ENCODE results near the gene MIER1. TPM values are rescaled to one million over a fixed set of nuclear protein-coding genes. Genes with fewer than 3 reads are reported as not detected.

Gene MIER1
- total RNA-seq, 1 experiment from 2014 or later, result 33.7 TPM

- no peak for DNase-seq (ENCODE audit: low read depth, low spot score)
- intact Hi-C loops (cut with micrococcal nuclease; ENCODE audit: unreplicated experiment), result no loop called here
These were observed 7.3 kb upstream of the MIER1 start for GRCh38 chr1:66917476-66917875.

GRCh38 chr1:66919063-66919462, 5.7 kb upstream of the MIER1 start:
- Histone ChIP-seq H3K4me3 (ENCODE audit: low read depth in 2 of 2, low read length in 2 of 2) (no peak overlapping the region), H3K36me3 (ENCODE audit: control insufficient read depth, insufficient read depth, low read length) (no peaks in the 10 kb centered on the region), H3K27ac (ENCODE audit: low read length) (no peak overlapping the region), H3K9me3 (ENCODE audit: control insufficient read depth, insufficient read depth, low read depth, low read length) (no peaks in the 10 kb centered on the region), H3K4me1 (ENCODE audit: control insufficient read depth, insufficient read depth, low read length) (peaks cover 10% of the 10 kb centered on the region), H3K27me3 (ENCODE audit: control insufficient read depth, insufficient read depth, low read length) (no peaks in the 10 kb centered on the region)
- TF ChIP-seq TCF7L2 (IDR thresholded peaks at IDR 0.05; ENCODE audit: low read depth, low read length), result no peak
- no peak for TF ChIP-seq REST (IDR thresholded peaks at IDR 0.05; ENCODE audit: insufficient read depth in 1 of 2, low read depth in 2 of 2, low read length in 1 of 2)
- TF ChIP-seq SIN3A (IDR thresholded peaks at IDR 0.05; ENCODE audit: borderline replicate concordance, insufficient read depth, low read depth, low read length), result no peak
- TF ChIP-seq CTCF (IDR thresholded peaks at IDR 0.05), result no peak
- no peak for TF ChIP-seq POLR2AphosphoS5 (IDR thresholded peaks at IDR 0.05; ENCODE audit: low read depth, low read length)
- in situ Hi-C loops (cut with HindIII; ENCODE audit: low pct_unique_long_range_greater_than_20kb, low sequenced_read_pairs) (no loop called here), intact Hi-C loops (cut with micrococcal nuclease; ENCODE audit: unreplicated experiment) (no loop called here)
- ATAC-seq (no peak), DNase-seq (ENCODE audit: low read depth, low spot score) (no peak)
- no TSS peak for BruUV-seq (replicated peaks)
- CTCF ChIA-PET, result no interaction called here
- POLR2A ChIA-PET, result no interaction called here

More at GRCh38 chr1:66917476-66917875, 7.3 kb upstream of the MIER1 start:
- CTCF ChIA-PET, result no interaction called here
- no peaks in the 10 kb centered on the region for H3K36me3 ChIP-seq (ENCODE audit: control insufficient read depth, insufficient read depth, low read length)
- no peaks in the 10 kb centered on the region for H3K4me1 ChIP-seq (ENCODE audit: control insufficient read depth, insufficient read depth, low read length)
- no peaks in the 10 kb centered on the region for H3K27me3 ChIP-seq (ENCODE audit: control insufficient read depth, insufficient read depth, low read length)
- no peak overlapping the region for H3K27ac ChIP-seq (ENCODE audit: low read length)
- POLR2A ChIA-PET, result no interaction called here
- no peaks in the 10 kb centered on the region for H3K9me3 ChIP-seq (ENCODE audit: control insufficient read depth, insufficient read depth, low read depth, low read length)
- no peak for ATAC-seq
- in situ Hi-C loops (cut with HindIII; ENCODE audit: low pct_unique_long_range_greater_than_20kb, low sequenced_read_pairs), result no loop called here
- H3K4me3 ChIP-seq (ENCODE audit: low read depth in 2 of 2, low read length in 2 of 2), result no peak overlapping the region
- TF ChIP-seq SIN3A (IDR thresholded peaks at IDR 0.05; ENCODE audit: borderline replicate concordance, insufficient read depth, low read depth, low read length), result no peak
- TF ChIP-seq TCF7L2 (IDR thresholded peaks at IDR 0.05; ENCODE audit: low read depth, low read length), result no peak
- no peak for TF ChIP-seq CTCF (IDR thresholded peaks at IDR 0.05)
- no peak for TF ChIP-seq POLR2AphosphoS5 (IDR thresholded peaks at IDR 0.05; ENCODE audit: low read depth, low read length)
- no peak for TF ChIP-seq REST (IDR thresholded peaks at IDR 0.05; ENCODE audit: insufficient read depth in 1 of 2, low read depth in 2 of 2, low read length in 1 of 2)
- no TSS peak for BruUV-seq (replicated peaks)
